GM08714 (cell line): Measurements from ENCODE around the gene HSPA12A.

Source experiments
- H3K4me3 ChIP-seq: fragments of 200-500 bp; sonication (Bioruptor generic); 2 replicates; pipeline ENCODE4 v1.5.1; 2014; ENCODE audit warnings: mild to moderate bottlenecking, low read length, inconsistent platforms
- ZNF274 ChIP-seq: IDR thresholded peaks from 2 replicates; pipeline ENCODE4 v1.6.1; 2012; ENCODE audit warnings: mild to moderate bottlenecking, low read depth, low read length

The HSPA12A gene

DNA sequence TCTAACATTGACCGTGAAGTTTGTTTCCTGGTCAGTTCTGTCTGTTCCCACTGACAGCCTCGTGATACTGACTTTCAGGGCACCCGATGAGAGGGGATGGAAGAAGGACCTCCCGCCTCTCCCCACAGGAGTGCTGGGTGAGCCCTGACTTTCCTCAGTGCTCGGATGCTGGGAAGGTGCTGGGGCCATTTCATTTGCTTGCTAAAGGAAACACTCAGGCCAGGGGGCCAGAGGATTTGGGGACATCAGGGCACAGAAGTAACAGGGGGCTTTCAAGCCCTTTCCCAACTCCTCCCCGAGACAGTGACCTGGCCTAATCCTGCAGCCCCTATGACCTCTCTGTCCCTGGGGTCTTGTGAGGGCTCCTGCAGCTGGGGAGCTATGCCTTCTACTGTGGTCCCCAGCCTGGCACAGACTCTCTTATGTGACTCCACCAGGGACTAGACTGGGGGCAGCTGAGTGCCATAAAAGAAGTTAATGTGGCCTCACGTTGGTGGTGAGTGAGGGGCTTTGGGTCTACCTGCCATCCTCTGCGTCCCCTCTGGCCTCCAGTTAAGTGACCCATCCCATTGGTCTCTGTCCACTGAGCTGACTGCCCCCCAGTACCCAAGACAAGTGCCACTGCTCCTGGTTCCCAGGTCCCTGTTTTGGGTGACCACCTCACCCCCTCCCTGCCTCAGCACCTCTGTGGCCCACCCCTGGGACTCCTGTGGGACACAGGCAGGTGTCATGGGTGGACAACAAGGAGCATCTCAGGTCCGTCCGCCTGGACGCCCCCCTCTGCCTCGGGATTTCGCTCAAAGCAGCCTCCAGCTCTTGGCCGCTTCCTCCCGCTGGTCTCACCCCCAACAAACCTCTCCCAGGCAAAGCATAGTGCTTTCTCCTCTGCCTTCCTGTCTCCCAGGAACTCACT is 33.4 kb upstream of the HSPA12A start:
- no peak for TF ChIP-seq ZNF274
- no peak overlapping the region for H3K4me3 ChIP-seq

DNA sequence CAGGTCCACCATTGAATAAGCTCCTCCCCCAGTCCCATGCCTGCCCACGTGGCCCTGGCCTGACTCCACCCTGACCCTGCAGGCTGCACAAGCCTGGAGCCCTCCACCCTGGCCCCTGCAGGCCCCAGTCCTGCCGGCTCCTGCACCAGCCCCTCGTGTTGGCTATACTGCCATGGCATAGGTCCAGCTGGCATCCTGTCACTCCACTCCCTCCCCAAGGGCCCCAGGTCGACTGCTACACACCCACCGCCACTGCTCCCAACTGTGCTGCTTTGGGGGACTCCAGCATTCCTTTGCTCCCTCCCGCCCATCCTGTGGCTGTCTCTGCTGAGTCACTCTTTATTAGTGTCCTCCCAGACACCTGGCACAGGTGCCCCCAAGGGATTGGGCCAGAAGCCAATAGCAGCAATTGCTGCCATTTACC is 32.4 kb upstream of the HSPA12A start:
- no peak for TF ChIP-seq ZNF274
- H3K4me3 ChIP-seq: no peak overlapping the region

DNA sequence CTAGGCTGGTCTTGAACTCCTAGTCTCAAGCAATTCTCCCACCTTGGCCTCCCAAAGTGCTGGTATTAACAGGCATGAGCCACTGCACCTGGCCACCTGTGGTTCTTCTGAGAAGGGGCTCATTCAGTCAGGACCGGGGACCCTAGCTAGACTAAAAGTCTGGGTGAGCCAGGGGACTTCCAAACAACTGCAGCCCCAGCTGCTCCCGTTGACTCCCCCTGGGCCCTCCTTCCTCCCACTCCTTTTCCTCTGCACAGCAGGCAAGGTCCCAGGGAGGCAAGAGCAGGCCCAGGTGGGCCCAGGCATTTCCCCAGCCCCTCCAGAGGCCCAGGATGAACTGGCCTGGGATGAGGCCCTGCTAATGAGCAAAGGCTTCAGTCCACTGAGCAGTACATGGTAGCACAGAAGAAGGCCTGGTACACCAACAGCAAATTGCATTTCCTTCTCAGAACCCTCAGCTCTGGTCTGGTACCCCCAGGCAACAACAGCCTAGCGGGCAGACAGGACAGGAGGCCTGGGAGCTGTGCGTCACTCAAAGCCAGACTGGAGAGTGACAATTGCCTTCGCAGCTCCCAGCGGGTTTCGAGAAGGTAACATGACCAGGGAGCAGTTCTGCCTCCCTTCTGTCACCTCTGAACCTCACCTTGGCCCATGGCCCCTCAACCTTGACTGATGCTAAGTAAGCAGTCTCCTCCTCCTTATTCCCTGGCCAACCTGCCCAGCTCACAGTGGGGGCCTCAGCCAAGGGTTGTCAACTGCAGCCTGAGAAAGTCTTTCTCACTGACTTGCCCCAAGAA is 30.7 kb upstream of the HSPA12A start:
- TF ChIP-seq ZNF274: no peak
- no peak overlapping the region for H3K4me3 ChIP-seq

DNA sequence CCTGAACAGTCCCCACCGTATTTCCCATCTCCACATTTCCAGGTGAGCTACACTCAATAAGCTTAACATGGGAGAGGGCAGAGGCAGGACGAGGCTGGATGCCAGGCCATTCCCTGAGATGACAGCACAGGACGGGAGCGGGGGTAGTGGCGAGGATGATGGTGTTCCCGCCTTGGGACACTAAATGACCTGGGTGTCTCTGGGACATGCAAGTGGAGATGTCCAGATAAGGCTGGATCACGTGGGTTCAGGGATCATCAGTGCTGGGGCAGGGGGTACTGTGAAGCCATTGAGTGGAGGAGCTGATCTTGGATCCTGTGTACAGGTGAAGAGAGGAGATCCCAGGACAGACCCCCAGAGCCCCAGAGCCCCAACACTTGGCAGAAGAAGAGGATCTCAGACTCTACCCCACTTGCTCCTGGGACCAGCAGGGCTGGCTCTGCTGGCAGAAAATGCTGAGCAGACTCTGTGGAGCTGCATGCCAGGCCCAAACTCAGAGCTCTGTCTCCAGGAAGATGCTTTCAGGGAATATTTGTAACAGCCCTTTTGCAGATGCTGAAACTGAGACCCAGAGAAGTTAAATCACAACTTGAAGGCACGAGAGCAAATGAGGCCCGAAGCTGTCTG is 29.7 kb upstream of the HSPA12A start:
- H3K4me3 ChIP-seq: no peak overlapping the region
- TF ChIP-seq ZNF274: no peak

DNA sequence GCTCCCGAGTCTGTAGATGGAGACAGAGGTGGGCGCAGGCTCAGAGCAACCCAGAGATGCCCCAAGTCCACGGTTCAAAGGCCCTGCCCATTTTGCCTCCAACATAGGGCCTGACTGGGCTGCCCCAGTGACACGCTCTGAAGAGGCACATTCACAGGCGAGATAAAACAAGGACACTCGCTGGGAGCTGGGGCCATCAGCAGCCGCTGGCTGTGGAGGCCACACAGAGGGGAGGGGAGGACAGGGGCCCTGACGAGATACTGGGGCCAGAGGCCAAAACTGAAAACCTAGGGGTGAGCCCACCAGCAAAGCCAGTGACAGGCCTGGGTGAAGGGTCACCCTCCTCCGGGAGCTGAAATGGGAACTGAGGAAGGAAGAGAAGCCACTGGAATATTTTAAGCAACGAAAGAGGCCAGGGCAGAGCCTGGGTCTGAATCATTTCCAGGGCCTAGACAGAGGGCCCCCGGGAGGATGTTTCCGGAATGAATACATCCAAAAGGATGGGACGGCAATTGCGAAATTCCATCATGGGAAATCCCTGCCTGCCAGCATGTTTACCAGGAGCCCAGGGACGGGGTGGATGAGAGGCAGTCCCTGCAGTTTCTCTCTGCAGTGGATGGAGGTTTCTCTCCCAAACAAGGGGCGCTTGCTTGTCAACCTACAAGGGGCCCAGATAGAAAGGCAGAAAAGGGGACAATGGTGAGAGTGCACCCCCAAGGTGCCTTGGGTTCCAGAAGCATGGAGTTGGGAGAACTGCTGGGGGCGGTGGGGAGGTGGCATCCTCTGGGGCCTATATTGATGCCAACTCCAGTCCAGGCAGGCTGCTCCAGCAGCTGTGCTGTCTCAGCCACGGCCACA is 29.0 kb upstream of the HSPA12A start:
- TF ChIP-seq ZNF274: no peak
- no peak overlapping the region for H3K4me3 ChIP-seq

DNA sequence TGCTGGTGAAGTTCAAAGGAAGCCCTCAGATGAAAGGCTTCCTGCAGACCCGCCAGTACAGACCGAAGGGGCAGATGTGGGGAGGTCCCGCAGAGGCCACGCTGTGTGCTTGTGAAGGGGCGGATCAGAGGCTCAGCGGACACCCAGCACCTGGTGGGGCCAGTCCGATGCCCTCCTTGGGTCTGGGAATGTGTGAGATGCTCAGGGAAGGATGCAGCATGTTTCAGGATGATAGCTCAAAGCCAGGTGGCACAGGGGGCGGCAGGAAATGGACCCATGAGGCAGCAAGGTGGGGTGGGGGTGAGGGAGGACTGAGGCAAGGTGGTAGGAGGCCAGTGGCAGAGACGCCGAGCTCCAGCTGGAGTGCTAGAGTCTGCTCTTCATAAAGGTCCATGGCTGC is 27.9 kb upstream of the HSPA12A start:
- no peak overlapping the region for H3K4me3 ChIP-seq
- TF ChIP-seq ZNF274: no peak

DNA sequence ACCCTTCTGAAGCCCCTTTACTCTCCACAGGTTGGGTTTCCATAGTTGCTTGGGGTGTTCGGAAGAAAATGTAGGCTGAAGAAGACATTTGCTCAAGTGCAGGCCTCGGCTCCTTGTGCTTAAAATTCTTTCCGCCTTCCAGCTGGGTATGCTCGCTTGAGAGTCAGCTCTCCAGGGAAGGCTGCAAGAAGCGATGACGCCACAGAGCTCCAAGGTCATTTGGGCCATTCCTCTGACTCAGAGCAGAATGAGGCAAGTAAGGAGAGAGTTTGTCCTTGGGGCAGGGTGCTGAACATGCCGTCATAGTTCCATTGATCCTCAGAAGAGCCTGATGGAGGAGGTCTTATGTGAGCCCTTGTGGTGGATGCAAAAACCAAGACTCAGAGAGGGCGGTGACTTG is 27.4 kb upstream of the HSPA12A start:
- no peak for TF ChIP-seq ZNF274
- H3K4me3 ChIP-seq: no peak overlapping the region

DNA sequence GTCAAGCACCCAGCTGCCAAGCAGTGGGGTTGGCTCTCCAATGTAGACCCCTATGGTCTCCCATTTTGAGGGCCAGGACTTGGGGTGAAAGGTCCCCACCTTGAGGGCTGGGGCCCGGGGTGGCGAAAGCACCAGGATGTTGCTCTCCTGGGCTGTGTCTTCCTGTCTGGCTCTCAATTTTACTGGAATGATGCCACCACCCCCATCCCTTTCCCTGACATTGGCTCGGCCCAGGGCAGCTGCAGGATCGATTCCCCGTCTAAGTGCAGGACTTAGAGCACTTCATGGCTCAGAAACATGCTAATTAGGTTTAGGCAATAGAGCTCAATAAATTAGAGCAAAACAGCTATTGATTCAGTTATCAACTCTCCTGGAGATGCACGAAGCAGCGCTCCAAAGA is 27.0 kb upstream of the HSPA12A start:
- no peak for TF ChIP-seq ZNF274
- no peak overlapping the region for H3K4me3 ChIP-seq

DNA sequence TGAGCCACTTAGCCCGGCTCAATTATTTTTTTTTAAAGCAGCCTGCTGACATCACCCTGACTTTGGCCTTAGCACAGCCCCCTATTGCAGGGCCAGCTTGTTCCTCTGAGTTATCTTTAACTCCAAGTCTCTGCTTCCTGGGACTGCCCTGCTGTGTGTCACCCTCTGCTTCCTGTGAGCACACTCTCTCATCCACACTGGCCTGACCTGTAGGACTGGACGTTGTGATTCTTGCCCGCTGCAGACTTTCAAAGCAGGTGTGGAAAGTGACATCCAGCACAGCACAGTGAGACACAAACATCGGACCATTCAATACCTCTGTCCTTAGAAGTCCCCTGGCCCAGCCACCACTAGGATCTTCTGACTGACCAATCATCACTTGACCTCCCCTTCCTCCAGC is 26.4 kb upstream of the HSPA12A start:
- no peak overlapping the region for H3K4me3 ChIP-seq
- no peak for TF ChIP-seq ZNF274

DNA sequence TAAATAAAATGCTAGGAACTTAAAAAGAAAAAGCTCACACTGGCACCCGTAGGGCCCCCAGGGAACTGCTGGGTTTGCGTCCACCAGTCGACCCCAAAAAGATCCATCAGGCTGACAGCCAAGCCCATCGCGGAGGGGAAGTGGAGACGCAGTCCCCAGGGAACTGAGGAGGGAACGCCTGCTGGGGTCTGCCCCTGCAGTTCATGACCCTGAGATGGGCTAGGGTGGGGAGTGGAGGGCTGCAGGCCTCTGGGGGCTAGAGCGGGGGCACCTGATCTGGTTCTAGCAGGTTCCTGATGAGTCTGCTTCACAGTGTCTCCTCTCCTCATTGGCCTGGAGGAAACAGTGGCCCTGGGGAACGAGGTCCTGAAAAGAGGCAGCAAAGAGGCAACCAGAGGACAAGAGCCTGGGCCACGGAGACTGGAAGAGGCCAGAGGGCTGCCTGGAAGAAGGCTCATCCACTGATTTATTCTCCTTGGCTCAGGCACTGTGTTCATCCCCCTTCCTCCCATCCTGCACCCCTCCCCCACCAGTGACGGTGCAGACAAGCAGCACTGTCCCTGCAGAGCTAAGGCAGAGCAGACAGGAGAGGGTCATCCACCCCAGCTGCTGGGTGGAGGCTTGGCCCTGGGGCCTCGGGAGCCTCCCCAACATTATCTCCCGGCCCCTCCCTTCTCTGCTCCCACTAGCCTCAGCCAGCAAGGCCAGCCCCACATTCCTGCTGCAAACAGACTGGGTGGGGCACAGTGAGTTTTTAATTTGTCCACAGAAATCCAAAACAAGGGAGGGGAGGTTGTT is 24.7 kb upstream of the HSPA12A start:
- no peak overlapping the region for H3K4me3 ChIP-seq
- no peak for TF ChIP-seq ZNF274

DNA sequence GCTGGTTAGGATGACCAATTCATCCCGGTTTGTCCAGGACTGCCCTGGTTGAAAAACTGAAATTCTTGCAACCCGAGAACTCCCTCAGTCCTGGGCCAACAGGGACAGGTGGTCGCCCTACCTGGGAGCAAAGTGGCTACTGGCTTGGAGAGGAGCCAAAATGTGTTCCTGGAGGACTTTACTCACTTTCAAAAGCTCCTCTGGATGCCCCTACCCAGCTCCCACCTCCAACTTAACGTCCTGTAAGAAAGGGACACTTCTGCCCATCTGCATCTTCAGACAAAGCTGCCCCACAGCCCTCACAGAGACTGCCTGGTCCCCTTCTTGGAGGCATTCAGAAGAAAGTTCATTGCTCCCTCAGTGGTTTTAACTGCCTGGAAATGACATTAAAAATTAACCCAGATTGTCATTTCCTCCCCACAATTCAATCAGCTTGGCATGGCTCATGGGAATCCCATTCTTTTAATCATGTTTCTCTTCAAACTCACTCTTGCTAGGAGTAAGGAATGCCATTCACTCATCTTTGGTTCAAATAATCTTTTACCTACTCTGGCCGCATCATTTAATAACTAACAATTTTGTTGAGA is 24.0 kb upstream of the HSPA12A start:
- no peak overlapping the region for H3K4me3 ChIP-seq
- no peak for TF ChIP-seq ZNF274

DNA sequence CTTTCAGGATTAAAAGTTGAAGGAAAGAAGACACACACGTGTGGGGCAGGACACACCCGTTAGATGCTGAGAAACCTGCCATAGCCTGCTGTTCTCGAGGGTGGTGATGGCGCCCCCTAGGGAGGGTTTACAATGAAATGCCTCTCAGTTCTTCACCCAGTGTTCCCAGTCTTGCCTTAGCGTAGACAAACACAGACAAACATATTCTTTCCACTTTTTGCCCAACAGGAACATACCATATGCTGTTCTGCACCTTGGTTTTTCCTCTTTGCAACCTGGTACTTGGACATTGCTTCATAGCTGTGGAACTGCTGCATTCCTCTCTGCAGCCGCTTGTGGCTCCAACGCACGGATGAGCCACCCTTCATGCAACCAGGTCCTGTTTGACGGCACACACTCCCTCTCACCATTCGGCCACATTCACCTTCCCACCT is 23.3 kb upstream of the HSPA12A start:
- H3K4me3 ChIP-seq: no peak overlapping the region
- no peak for TF ChIP-seq ZNF274

DNA sequence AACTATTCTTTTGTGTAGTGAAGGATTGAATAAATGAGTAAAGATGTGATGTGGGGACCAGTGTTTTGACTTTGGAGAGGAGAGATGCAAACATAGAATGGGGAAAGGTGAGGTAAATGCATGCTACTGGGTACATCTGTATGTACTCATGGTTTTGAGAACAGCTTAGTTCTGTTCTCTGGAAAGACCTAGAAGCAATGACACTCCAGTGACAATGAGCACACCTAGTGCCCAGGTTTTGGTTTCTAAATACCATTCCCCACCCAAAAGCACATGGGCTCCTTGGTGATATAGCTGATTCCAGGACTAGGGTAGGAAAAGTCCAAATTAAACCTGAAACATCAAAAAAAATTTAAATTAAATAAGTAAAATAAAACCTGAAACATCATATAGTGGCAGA is 22.6 kb upstream of the HSPA12A start:
- no peak for TF ChIP-seq ZNF274
- no peak overlapping the region for H3K4me3 ChIP-seq
